KOPT-K1 (cell line): Measurements from ENCODE around the gene MRPS34.
A peak's percentile ranks its signal among the peaks of the same experiment; 100 is the strongest.

Experiments used
- H3K27ac ChIP-seq: fragments of 200-600 bp; sonication (generic); 2 replicates; pipeline ENCODE4 v1.5.1; 2016; ENCODE audit warnings: antibody characterized with exemption, mild to moderate bottlenecking, low read depth, low read length; ENCODE audit not compliant: poor library complexity, severe bottlenecking
- H3K36me3 ChIP-seq: fragments of 200-600 bp; sonication (generic); 2 replicates; pipeline ENCODE4 v1.5.1; 2017; ENCODE audit warnings: antibody characterized with exemption, mild to moderate bottlenecking, low read length, moderate library complexity; ENCODE audit not compliant: insufficient read depth
- H3K9me3 ChIP-seq: fragments of 200-600 bp; sonication (generic); 2 replicates; pipeline ENCODE4 v1.5.1; 2017; ENCODE audit warnings: antibody characterized with exemption, low read length, mild to moderate bottlenecking; ENCODE audit not compliant: insufficient read depth, poor library complexity, severe bottlenecking

MRPS34 gene

GRCh38 chr16:1762196-1762878 lies 10.6 kb downstream of the MRPS34 start:
- H3K36me3 ChIP-seq, result peaks cover 85% of the 10 kb centered on the region
- no peak overlapping the region for H3K27ac ChIP-seq

GRCh38 chr16:1761751-1762150 lies 11.2 kb downstream of the MRPS34 start:
- H3K27ac ChIP-seq, result no peak overlapping the region
- H3K9me3 ChIP-seq, result no peaks in the 10 kb centered on the region
- peaks cover 79% of the 10 kb centered on the region for H3K36me3 ChIP-seq

More at GRCh38 chr16:1762196-1762878, 10.6 kb downstream of the MRPS34 start:
- no peaks in the 10 kb centered on the region for H3K9me3 ChIP-seq

- Histone ChIP-seq H3K27ac (no peak overlapping the region), H3K36me3 (peaks cover 70% of the 10 kb centered on the region), H3K9me3 (no peaks in the 10 kb centered on the region)
Measured at GRCh38 chr16:1760911-1761310, 12.0 kb downstream of the MRPS34 start.

GRCh38 chr16:1759511-1759910 lies 13.4 kb downstream of the MRPS34 start:
- Histone ChIP-seq H3K9me3 (no peaks in the 10 kb centered on the region), H3K36me3 (peaks cover 63% of the 10 kb centered on the region; the same call in 1 of the 2 replicates), H3K27ac (no peak overlapping the region)

- Histone ChIP-seq H3K36me3 (peaks cover 63% of the 10 kb centered on the region; the same call in 1 of the 2 replicates), H3K27ac (no peak overlapping the region), H3K9me3 (no peaks in the 10 kb centered on the region)
Measured at GRCh38 chr16:1758923-1759322, 14.0 kb downstream of the MRPS34 start.

- H3K27ac ChIP-seq, result peak overlapping the region; percentile 25
Measured at GRCh38 chr16:1757714-1758461, 15.0 kb downstream of the MRPS34 start.

GRCh38 chr16:1754204-1754603 lies 18.7 kb downstream of the MRPS34 start:
- Histone ChIP-seq H3K9me3 (no peaks in the 10 kb centered on the region), H3K27ac (no peak overlapping the region), H3K36me3 (peaks cover 57% of the 10 kb centered on the region; the same call in 1 of the 2 replicates)

More at GRCh38 chr16:1757714-1758461, 15.0 kb downstream of the MRPS34 start:
- Histone ChIP-seq H3K36me3 (peaks cover 62% of the 10 kb centered on the region; the same call in 1 of the 2 replicates), H3K9me3 (no peaks in the 10 kb centered on the region)

GRCh38 chr16:1752853-1753252 lies 20.1 kb downstream of the MRPS34 start:
- Histone ChIP-seq H3K36me3 (peaks cover 66% of the 10 kb centered on the region; the same call in 1 of the 2 replicates), H3K27ac (no peak overlapping the region), H3K9me3 (no peaks in the 10 kb centered on the region)

- peaks cover 71% of the 10 kb centered on the region; the same call in 1 of the 2 replicates for H3K36me3 ChIP-seq
- no peaks in the 10 kb centered on the region for H3K9me3 ChIP-seq
- H3K27ac ChIP-seq, result no peak overlapping the region
Measured at GRCh38 chr16:1751946-1752345, 21.0 kb downstream of the MRPS34 start.

GRCh38 chr16:1749152-1750117 lies 23.5 kb downstream of the MRPS34 start:
- peaks cover 86% of the 10 kb centered on the region; the same call in 1 of the 2 replicates for H3K36me3 ChIP-seq
- H3K9me3 ChIP-seq, result no peaks in the 10 kb centered on the region
- no peak overlapping the region for H3K27ac ChIP-seq

- H3K9me3 ChIP-seq, result no peaks in the 10 kb centered on the region
- no peak overlapping the region for H3K27ac ChIP-seq
- peaks cover 81% of the 10 kb centered on the region; the same call in 1 of the 2 replicates for H3K36me3 ChIP-seq
Measured at GRCh38 chr16:1747934-1748333, 25.0 kb downstream of the MRPS34 start.

- Histone ChIP-seq H3K9me3 (no peaks in the 10 kb centered on the region), H3K36me3 (peaks cover 69% of the 10 kb centered on the region; the same call in 1 of the 2 replicates), H3K27ac (no peak overlapping the region)
Measured at GRCh38 chr16:1746693-1747195, 26.2 kb downstream of the MRPS34 start.

GRCh38 chr16:1745900-1746692 lies 26.8 kb downstream of the MRPS34 start:
- H3K9me3 ChIP-seq, result no peaks in the 10 kb centered on the region
- H3K27ac ChIP-seq, result no peak overlapping the region
- H3K36me3 ChIP-seq, result peaks cover 68% of the 10 kb centered on the region; the same call in 1 of the 2 replicates
